K562 (cell line): ENCODE data around the gene ANKRD23. TPM values are rescaled to one million over a fixed set of nuclear protein-coding genes. Genes with fewer than 3 reads are reported as not detected.
A peak's percentile ranks its signal among the peaks of the same experiment; 100 is the strongest.

ENCODE experiments used
- BHLHE40 ChIP-seq: IDR thresholded peaks from 2 replicates; pipeline ENCODE4 v1.6.1; 2011; ENCODE audit warnings: low read length, improper control_type of control experiment
- ELF1 ChIP-seq: fragments of 200-800 bp; sonication (Bioruptor generic); IDR thresholded peaks from 2 replicates; pipeline ENCODE4 v1.6.1; 2016; ENCODE audit warnings: missing genetic modification characterization, missing compliant biosample characterization
- NFXL1 ChIP-seq: fragments of 450-650 bp; formaldehyde crosslinking; IDR thresholded peaks from 2 replicates; pipeline ENCODE4 v1.4.0; 2021; ENCODE audit warnings: mild to moderate bottlenecking
- NR3C1 ChIP-seq: sonication (generic); formaldehyde crosslinking; IDR thresholded peaks from 2 replicates; pipeline ENCODE4 v1.8.1; 2022; ENCODE audit warnings: missing genetic modification reagents
- RUNX1 ChIP-seq: sonication (generic); IDR thresholded peaks from 2 replicates; pipeline ENCODE4 v1.6.1; 2016; ENCODE audit warnings: antibody characterized with exemption, low read depth
- SMARCE1 ChIP-seq: fragments of 450-650 bp; IDR thresholded peaks from 2 replicates; pipeline ENCODE4 v1.7.1; 2016; ENCODE audit warnings: mild to moderate bottlenecking
- TAL1 ChIP-seq: fragments of 450-650 bp; IDR thresholded peaks from 2 replicates; pipeline ENCODE4 v1.6.1; 2016; ENCODE audit warnings: mild to moderate bottlenecking
- TEAD4 ChIP-seq, 2 experiments: sonication (generic) in 1 of 2; formaldehyde crosslinking in 1 of 2; IDR thresholded peaks; 2 replicates each; pipeline versions ENCODE4 v1.6.1 to v1.8.0; 2012 to 2022; ENCODE audit warnings: borderline replicate concordance in 1 of 2, inconsistent platforms in 1 of 2, low read length in 1 of 2, mild to moderate bottlenecking in 1 of 2, missing genetic modification reagents in 1 of 2
- ZNF311 ChIP-seq: fragments of 250-450 bp; sonication (Bioruptor Pico); IDR thresholded peaks from 2 replicates; pipeline ENCODE4 v1.4.0; 2020; ENCODE audit warnings: mild to moderate bottlenecking, moderate library complexity
- polyA plus RNA-seq, 8 experiments: library from polyadenylated mRNA; depleted of rRNA in 4 of 8; stranded (reverse) in 5 of 8; unstranded in 3 of 8; fragments of >200 nt; fragmentation: Nextera tagmentation in 2 of 8; fragmentation: Illumina TruSeq in 1 of 8; extraction: Ambion mirVana in 2 of 8; extraction: Trizol in 1 of 8; gene quantifications; 2 replicates each; pipeline versions ENCODE4 v1.2.1 to v1.2.3, GENCODE V29; 2011 to 2014; ENCODE audit warnings: inconsistent platforms in 1 of 8, missing spikeins in 1 of 8
- total RNA-seq, 7 experiments: library from RNA; depleted of rRNA in 6 of 7; stranded (reverse); fragments of >200 nt in 6 of 7; fragmentation: Illumina TruSeq in 2 of 7; extraction: Trizol in 2 of 7; gene quantifications; 2 replicates each; pipeline versions ENCODE4 v1.2.1 to v1.2.3, GENCODE V29; 2011 to 2021; ENCODE audit warnings: low replicate concordance in 1 of 7
- TF ChIP-seq, protein P1 (sequence below), 2 experiments: IDR thresholded peaks; 2 replicates each; pipeline ENCODE4 v1.6.1; 2012; ENCODE audit warnings: improper control_type of control experiment in 2 of 2, low read depth in 2 of 2, low read length in 2 of 2, borderline replicate concordance in 1 of 2
- TF ChIP-seq, protein P2 (sequence below), 2 experiments: fragments of 450-650 bp; conservative IDR thresholded peaks; 2 replicates each; pipeline ENCODE4 v1.6.1; 2017; ENCODE audit warnings: mild to moderate bottlenecking in 2 of 2, moderate library complexity in 2 of 2

The ANKRD23 gene
- total and polyA plus RNA-seq, 9 of the 15 experiments (the other 6 are each of a cell fraction or from before 2014, with no cell fraction given) = 0.32 to 4.8 (median 2.8) TPM

DNA sequence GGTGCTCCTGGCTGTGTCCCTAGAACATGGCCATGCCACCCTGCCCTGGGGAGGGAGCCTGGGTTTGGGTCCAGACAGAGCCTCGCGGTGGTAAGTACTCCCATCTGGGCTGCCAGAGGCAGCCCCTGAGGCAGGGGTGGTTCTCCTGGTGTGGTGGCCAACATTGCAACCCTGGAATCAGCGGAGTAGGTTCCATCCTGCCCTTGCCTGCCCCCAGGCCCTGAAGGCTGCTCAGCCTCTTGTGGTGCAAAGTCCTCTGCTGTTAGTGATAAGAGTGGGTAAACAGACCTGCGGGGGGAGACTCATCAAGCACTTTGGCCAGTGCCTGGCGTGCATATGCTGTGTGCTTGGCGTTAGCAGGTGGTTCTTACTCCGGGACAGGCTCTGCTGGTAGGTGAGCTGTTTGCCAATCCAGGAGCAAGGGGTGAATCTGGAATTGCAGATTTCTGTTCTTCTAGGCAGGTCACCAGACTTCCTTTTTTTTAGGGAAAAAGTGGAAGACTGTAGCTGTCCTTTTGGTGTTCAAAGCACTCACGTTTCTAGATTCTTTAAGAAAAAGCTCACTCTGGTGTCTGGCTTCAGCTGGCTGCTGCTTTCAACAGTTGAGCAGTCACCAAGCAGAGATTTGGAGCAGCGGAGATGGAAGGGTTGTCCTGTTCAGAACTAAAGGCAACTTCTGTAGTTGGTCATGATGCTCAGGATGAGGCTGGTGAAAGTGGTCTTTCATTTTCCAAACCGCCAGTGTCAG is 24.5 kb downstream of the ANKRD23 start (continued):
- TF ChIP-seq, protein P1, sequence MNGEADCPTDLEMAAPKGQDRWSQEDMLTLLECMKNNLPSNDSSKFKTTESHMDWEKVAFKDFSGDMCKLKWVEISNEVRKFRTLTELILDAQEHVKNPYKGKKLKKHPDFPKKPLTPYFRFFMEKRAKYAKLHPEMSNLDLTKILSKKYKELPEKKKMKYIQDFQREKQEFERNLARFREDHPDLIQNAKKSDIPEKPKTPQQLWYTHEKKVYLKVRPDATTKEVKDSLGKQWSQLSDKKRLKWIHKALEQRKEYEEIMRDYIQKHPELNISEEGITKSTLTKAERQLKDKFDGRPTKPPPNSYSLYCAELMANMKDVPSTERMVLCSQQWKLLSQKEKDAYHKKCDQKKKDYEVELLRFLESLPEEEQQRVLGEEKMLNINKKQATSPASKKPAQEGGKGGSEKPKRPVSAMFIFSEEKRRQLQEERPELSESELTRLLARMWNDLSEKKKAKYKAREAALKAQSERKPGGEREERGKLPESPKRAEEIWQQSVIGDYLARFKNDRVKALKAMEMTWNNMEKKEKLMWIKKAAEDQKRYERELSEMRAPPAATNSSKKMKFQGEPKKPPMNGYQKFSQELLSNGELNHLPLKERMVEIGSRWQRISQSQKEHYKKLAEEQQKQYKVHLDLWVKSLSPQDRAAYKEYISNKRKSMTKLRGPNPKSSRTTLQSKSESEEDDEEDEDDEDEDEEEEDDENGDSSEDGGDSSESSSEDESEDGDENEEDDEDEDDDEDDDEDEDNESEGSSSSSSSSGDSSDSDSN (IDR thresholded peaks at IDR 0.05; ENCODE audit: borderline replicate concordance in 1 of 2, low read depth in 2 of 2, low read length in 2 of 2) = 0 out of 4 replicates have a peak, but pooled peaks of 1 of the 2 experiments have one; percentile 61
- peak; percentile 52; the same call in 1 of the 2 replicates for TF ChIP-seq SMARCE1
- no peak for TF ChIP-seq ZNF311
- TF ChIP-seq RUNX1 = no peak
- peak; percentile 32; the same call in 1 of the 2 replicates for TF ChIP-seq TEAD4 (IDR thresholded peaks at IDR 0.05; ENCODE audit: low read length)
- no peak for TF ChIP-seq TEAD4 (CRISPR knock-in tag; IDR thresholded peaks at IDR 0.05; ENCODE audit: borderline replicate concordance)
- no peak for TF ChIP-seq NR3C1 (CRISPR knock-in tag)
- TF ChIP-seq, protein P2, sequence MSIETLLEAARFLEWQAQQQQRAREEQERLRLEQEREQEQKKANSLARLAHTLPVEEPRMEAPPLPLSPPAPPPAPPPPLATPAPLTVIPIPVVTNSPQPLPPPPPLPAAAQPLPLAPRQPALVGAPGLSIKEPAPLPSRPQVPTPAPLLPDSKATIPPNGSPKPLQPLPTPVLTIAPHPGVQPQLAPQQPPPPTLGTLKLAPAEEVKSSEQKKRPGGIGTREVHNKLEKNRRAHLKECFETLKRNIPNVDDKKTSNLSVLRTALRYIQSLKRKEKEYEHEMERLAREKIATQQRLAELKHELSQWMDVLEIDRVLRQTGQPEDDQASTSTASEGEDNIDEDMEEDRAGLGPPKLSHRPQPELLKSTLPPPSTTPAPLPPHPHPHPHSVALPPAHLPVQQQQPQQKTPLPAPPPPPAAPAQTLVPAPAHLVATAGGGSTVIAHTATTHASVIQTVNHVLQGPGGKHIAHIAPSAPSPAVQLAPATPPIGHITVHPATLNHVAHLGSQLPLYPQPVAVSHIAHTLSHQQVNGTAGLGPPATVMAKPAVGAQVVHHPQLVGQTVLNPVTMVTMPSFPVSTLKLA (conservative IDR thresholded peaks at IDR 0.05) = no peak
- no peak for TF ChIP-seq ELF1 (tag)
- peak; percentile 60 for TF ChIP-seq TAL1
- TF ChIP-seq BHLHE40 = peak; percentile 39; the same call in 1 of the 2 replicates
- no peak for TF ChIP-seq NFXL1 (CRISPR knock-in tag)
- TF ChIP-seq, all 486 proteins: peak for 36
